ENCODE results near the gene TMEM259. TPM values are rescaled to one million over a fixed set of nuclear protein-coding genes. Genes with fewer than 3 reads are reported as not detected.

The TMEM259 gene
- total and polyA plus RNA-seq, 2 donors (not counting 3 experiments of a cell fraction or from before 2014, with no cell fraction given): 142 to 297 TPM

DNA sequence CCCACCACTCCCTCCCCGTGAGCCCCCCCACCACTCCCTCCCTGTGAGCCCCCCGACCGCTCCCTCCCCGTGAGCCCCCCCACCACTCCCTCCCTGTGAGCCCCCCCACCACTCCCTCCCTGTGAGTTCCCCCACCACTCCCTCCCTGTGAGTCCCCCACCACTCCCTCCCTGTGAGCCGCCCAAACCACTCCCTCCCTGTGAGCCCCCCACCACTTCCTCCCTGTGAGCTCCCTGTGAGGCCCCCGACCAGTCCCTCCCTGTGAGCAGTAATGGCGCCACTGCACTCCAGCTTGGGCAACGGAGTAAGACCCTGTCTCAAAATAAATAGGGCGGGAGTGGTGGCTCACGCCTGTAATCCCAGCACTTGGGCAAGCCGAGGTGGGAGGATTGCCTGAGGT, 28.9 kb upstream of the TMEM259 start:
- H4K20me1 ChIP-seq (replicated peaks; ENCODE audit: control insufficient read depth, extremely low read depth, insufficient read depth, low read length): no peaks in the 10 kb centered on the region
- DNase-seq (ENCODE audit: low read depth, low spot score) (no peak), FAIRE-seq (no peak)
- ChIA-PET CTCF (no interaction called here), POLR2A (no interaction called here)
- H3K27me3 ChIP-seq (ENCODE audit: control insufficient read depth in 2 of 2, insufficient read depth in 2 of 2, low read length in 2 of 2): no peaks in the 10 kb centered on the region
- H3K79me2 ChIP-seq (ENCODE audit: control insufficient read depth, insufficient read depth, low read length): no peaks in the 10 kb centered on the region
- H3K9me1 ChIP-seq (replicated peaks; ENCODE audit: control insufficient read depth, extremely low read depth, insufficient read depth, low read length): no peaks in the 10 kb centered on the region
- no peak overlapping the region for H3K4me3 ChIP-seq (replicated peaks in 1 of 3; ENCODE audit: insufficient read depth in 1 of 3, low read depth in 1 of 3, low read length in 3 of 3)
- H3K9ac ChIP-seq (replicated peaks; ENCODE audit: extremely low read depth, insufficient read depth, low read length): no peak overlapping the region
- TF ChIP-seq GATA2 (IDR thresholded peaks at IDR 0.05; ENCODE audit: insufficient read depth, insufficient read length, low read depth, low read length): no peak
- no peak for TF ChIP-seq EZH2 (IDR thresholded peaks at IDR 0.05; ENCODE audit: borderline replicate concordance, low read depth, low read length, severe bottlenecking)
- TF ChIP-seq MYC (IDR thresholded peaks at IDR 0.05; ENCODE audit: low read depth, low read length): no peak
- no peak for TF ChIP-seq CTCF (IDR thresholded peaks at IDR 0.05; ENCODE audit: extremely low read depth in 1 of 2, insufficient read depth in 1 of 2, low read depth in 1 of 2, low read length in 2 of 2)
- no peak for TF ChIP-seq POLR2AphosphoS5 (IDR thresholded peaks at IDR 0.05; ENCODE audit: insufficient read depth, low read depth, low read length)
- H3K9me3 ChIP-seq (replicated peaks; ENCODE audit: control insufficient read depth, insufficient read depth, low read length): no peaks in the 10 kb centered on the region
- H3K36me3 ChIP-seq (ENCODE audit: control insufficient read depth in 2 of 2, extremely low read depth in 1 of 2, insufficient read depth in 2 of 2, low read length in 2 of 2): no peaks in the 10 kb centered on the region
- no TSS peak for BruUV-seq (replicated peaks)
- H3K4me2 ChIP-seq (ENCODE audit: insufficient read depth, low read length): no peak overlapping the region
- no peak overlapping the region for H2AFZ ChIP-seq (ENCODE audit: low read depth, low read length)
- no peak overlapping the region for H3K27ac ChIP-seq (ENCODE audit: insufficient read depth, low read depth, low read length)
- intact Hi-C loops (cut with micrococcal nuclease) (no loop called here), dilution Hi-C loops (cut with MboI; ENCODE audit: extremely low pct_ligation_motif_present, low sequenced_read_pairs) (no loop called here)
- no peaks in the 10 kb centered on the region for H3K4me1 ChIP-seq (ENCODE audit: control insufficient read depth, extremely low read depth, insufficient read depth, low read length)

DNA sequence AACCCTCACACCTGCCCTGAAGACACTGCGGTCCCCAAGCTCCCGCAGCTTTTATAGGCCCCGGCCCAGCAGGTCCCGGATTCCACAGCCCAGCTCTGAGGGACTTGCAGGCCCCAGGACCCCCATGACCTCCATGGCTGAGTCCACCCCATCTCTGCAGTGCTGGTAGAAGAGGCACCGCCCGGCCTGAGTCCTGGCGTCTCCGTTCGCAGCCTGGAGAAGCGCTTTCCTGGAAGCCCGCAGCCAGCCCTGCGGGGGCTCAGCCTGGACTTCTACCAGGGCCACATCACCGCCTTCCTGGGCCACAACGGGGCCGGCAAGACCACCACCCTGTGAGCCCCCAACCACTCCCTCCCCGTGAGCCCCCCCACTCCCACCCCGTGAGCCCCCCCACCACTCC, 28.2 kb upstream of the TMEM259 start:
- H3K4me2 ChIP-seq (ENCODE audit: insufficient read depth, low read length): no peak overlapping the region
- H3K27me3 ChIP-seq (ENCODE audit: control insufficient read depth in 2 of 2, insufficient read depth in 2 of 2, low read length in 2 of 2): no peaks in the 10 kb centered on the region
- DNase-seq (ENCODE audit: low read depth, low spot score) (no peak), FAIRE-seq (no peak)
- intact Hi-C loops (cut with micrococcal nuclease): no loop called here
- H3K9ac ChIP-seq (replicated peaks; ENCODE audit: extremely low read depth, insufficient read depth, low read length): no peak overlapping the region
- no TSS peak for BruUV-seq (replicated peaks)
- POLR2A ChIA-PET: no interaction called here
- no peaks in the 10 kb centered on the region for H4K20me1 ChIP-seq (replicated peaks; ENCODE audit: control insufficient read depth, extremely low read depth, insufficient read depth, low read length)
- H3K79me2 ChIP-seq (ENCODE audit: control insufficient read depth, insufficient read depth, low read length): no peaks in the 10 kb centered on the region
- H3K36me3 ChIP-seq (ENCODE audit: control insufficient read depth in 2 of 2, extremely low read depth in 1 of 2, insufficient read depth in 2 of 2, low read length in 2 of 2): no peaks in the 10 kb centered on the region
- no peak overlapping the region for H3K4me3 ChIP-seq (replicated peaks in 1 of 3; ENCODE audit: insufficient read depth in 1 of 3, low read depth in 1 of 3, low read length in 3 of 3)
- no peaks in the 10 kb centered on the region for H3K9me1 ChIP-seq (replicated peaks; ENCODE audit: control insufficient read depth, extremely low read depth, insufficient read depth, low read length)
- H3K4me1 ChIP-seq (ENCODE audit: control insufficient read depth, extremely low read depth, insufficient read depth, low read length): no peaks in the 10 kb centered on the region
- CTCF ChIA-PET: interaction anchor here (1.1 kb wide), 1 partner anchor 9 kb away, joined by 3 read pairs; no protein-coding TSS in a partner anchor
- no peaks in the 10 kb centered on the region for H3K9me3 ChIP-seq (replicated peaks; ENCODE audit: control insufficient read depth, insufficient read depth, low read length)
- no peak overlapping the region for H2AFZ ChIP-seq (ENCODE audit: low read depth, low read length)
- TF ChIP-seq EZH2 (IDR thresholded peaks at IDR 0.05; ENCODE audit: borderline replicate concordance, low read depth, low read length, severe bottlenecking) (no peak), GATA2 (IDR thresholded peaks at IDR 0.05; ENCODE audit: insufficient read depth, insufficient read length, low read depth, low read length) (no peak), MYC (IDR thresholded peaks at IDR 0.05; ENCODE audit: low read depth, low read length) (no peak)
- no peak overlapping the region for H3K27ac ChIP-seq (ENCODE audit: insufficient read depth, low read depth, low read length)
- dilution Hi-C loops (cut with MboI; ENCODE audit: extremely low pct_ligation_motif_present, low sequenced_read_pairs): no loop called here
